Stimulated activated CD4-positive, alpha-beta T cell treated with anti-CD3 and anti-CD28 coated beads, Interleukin-12 subunit alpha, Interleukin-12 subunit beta, amount 100 ng/mL, for 24 hours (primary cell): Measurements from ENCODE around the gene OR10C1.
"Not testable (repeated sequence)": the region's sequence is repeated elsewhere in the genome, so short reads cannot be mapped to it uniquely, and the experiment has no call there.

Experiments
- DNase-seq, 2 experiments: peaks; one replicate each; pipeline ENCODE4 v3.0.0-alpha.2; 2020; ENCODE audit warnings: low read depth in 2 of 2

OR10C1 gene, protein sequence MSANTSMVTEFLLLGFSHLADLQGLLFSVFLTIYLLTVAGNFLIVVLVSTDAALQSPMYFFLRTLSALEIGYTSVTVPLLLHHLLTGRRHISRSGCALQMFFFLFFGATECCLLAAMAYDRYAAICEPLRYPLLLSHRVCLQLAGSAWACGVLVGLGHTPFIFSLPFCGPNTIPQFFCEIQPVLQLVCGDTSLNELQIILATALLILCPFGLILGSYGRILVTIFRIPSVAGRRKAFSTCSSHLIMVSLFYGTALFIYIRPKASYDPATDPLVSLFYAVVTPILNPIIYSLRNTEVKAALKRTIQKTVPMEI

DNA sequence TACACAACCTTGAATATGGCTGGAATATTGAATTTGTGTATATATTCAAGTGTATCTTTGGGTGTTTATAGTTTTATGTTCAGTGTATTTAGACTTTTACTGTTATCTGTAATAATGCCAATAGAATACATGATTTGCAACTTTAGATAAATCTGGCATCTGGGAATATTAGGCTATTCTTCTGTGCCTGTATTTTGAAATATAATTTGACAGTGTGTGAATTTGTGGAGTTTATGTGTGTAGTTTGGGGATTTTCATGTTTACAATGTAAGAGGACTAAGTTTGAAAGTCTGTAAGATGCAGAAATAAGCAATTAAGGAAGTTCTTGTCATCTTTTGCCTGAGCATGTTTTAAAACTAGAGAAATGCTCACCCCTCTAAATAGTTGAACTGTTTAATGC is at the start of gene OR10C1:
Gene OR10C1, plus strand, starts transcription at position 301 of the 400 bp plus-strand sequence. CDS start 710 bp downstream, outside the sequence.
- DNase-seq: no peak

DNA sequence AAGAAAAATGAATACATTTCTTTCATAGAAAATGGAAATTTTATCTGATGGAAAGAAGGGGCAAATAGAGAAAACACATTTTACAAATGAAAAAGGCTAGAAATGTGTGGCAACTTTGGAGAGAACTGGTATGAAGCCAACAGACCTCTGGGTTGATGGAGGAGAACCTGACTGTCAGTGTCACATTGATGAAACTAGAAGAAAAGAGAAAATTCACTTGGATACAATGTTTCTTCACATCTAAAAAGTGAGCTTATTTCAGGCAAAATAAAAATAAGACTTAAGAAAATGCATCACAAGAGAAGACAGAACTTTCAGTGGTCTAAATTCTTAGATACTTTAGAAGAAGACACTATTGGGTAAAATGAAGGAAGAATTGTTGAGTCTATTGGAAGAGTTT is 43.8 kb upstream of the OR10C1 start, which contains the start of gene OR12D2:
Gene OR12D2, plus strand, starts transcription at position 301 of the 400 bp plus-strand sequence. CDS start 1,069 bp downstream, outside the sequence.
- DNase-seq: no peak

DNA sequence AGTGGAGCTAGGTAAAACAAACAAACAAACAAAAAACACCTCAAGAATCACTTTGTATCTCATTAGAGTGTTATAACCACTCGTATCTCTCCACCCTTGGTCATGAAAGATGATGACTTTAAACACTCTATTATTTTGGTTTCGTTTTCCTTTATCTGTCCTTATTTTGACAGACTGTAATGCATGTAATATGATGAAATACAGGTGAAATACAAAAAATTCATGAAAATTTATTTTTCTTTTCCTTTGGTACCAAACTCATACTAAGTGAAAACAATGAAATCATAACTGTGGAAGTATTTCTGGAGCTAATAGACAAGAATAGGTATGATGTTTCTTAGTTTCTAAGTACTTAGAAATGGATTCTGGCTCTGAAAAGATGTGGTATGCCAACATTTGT is 39.6 kb upstream of the OR10C1 start:
- DNase-seq: no peak

DNA sequence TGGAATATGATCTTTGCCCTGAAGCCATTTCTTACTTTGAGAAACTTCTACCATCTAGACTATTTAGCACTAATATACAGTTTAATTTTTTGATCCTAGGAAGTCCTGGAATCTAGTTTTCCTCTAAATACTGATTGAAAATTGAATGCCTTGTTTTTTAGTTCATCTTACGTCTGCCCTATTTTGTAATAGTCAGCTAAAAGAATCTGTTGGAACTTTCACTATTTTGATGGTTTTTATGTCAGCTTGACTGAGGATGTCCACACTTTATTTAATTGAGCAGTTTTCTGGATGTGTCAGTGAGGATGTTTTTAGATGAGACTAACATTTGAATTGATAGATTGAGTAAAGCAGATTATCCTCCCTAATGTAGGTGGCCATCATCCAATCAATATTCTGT is 35.3 kb upstream of the OR10C1 start:
- no peak for DNase-seq

DNA sequence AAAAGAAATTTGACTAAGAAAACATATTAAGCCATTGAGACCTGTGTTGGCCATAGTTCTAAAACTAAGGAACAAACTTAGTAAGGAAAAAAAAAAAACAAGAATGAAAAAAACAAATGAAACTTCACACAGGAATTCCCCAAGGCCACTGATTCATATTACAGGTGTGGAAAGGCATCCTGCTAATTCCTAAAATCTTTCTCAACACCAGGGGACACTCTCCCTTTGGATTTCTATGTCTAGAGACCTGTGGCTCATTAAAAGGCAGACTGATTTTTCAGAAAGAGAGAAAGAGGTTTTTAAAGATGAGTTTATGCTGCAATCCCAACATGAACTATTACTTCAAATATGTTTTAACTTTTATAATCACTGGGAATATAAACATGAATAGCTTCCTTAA is 24.5 kb upstream of the OR10C1 start, which contains the start of gene OR12D1:
Gene OR12D1, plus strand, starts transcription at position 341 of the 400 bp plus-strand sequence.
- DNase-seq: no peak

DNA sequence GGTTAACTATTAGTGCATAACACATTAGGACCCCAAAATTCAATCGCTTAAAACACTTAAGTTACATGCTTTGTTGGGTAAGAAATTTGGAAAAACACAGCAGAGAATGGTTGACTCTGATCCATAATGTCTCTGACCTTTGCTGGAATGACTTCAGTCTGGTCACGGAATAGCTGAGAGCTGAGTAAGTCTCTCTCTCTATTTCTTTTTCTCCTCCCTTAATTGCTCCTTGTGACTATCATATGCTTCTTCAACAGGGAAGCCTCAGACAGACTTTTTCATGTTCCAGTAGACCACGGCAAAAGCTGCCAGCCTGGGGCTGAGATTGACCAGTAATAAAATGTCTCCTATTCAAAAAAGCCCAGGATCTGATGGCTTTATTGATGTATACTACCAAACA is 19.6 kb upstream of the OR10C1 start:
- DNase-seq: no peak

DNA sequence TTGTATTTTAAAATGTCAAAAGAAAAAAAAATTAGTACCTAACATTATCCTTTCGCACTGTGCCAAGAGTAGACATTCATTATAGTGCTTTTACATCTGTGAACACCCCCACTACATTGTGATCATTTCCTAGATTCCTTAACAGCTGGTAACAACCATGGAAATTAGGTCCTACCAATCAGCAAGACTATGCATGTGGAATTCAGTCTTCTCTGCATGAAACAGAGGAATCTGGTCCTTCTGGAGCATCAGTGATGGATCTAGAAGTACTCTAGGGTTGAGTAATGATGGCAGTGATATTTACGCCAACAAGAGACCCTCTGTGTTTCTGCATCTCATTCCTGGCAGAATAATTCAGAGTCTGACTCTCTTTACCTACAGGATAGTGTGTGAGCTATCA is 14.9 kb upstream of the OR10C1 start:
- no peak for DNase-seq

DNA sequence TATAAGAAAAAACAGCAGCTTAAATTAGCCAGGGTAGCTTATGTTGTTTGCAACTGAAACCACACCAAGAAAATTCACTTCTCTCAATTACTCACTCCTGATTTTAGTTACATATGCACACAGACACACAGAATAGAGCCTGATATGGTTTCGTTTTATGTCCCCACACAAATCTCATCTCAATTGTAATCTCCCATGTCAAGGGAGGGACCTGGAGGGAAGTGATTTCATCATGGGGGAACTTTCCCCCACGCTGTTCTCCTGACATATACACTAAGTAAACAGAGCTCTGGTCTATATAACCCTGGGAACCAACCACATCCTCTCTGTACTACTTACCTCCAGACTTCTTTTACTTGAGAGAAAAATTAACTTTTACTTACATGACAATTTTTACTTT is 14.5 kb upstream of the OR10C1 start:
- DNase-seq: no peak

DNA sequence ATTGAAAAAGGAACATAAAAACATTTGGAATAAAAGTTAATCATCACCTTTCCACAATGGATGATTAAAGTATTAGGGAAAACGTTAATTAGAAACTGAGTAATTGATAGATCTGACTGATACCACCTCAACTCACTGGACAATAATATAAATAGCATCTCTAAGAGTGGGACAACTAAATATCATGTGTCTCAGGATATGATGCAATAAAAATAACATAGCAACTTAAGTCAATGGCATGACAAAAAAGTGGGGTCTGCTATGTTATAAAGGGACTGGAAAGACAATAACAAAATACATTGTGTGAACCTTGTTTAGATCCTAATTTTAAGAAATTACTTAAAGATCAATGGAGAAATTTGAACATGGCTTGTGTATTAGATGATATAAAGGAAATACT is 14.0 kb upstream of the OR10C1 start:
- DNase-seq: no peak

DNA sequence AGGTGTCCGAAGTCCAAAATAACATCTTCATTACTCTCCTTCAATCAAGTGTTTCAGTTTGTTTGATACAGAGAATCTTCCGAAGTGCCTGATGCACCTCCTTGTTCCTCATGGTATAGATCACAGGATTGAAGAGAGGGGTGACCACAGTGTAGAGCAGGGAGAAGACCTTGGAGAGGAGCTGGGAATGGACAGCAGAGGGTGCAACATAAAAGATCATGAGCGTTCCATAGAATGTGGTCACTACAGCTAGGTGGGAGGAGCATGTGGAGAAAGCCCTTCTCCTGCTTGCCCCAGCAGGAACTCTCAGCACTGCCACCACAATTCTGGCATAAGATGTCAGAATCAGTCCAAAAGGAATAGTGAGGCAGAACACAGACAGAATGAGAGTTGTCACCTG is 12.5 kb upstream of the OR10C1 start:
- no peak for DNase-seq

DNA sequence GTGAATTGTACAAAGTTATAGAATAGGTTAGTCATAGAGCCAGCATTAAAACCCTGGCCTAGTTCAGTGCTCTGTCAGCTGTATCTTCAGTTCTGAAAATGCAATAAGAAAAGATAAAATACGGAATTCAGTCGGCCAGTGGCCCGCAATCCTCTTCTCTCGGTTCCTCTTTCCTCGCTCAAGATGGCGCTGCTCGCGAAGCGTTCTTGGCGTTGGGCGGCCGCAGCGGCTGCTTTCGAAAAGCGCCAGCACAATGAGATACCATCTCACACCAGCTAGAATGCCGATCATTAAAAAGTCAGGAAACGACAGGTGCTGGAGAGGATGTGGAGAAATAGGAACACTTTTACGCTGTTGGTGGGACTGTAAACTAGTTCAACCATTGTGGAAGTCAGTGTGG is 2.4 kb upstream of the OR10C1 start:
- not testable (repeated sequence) for DNase-seq

DNA sequence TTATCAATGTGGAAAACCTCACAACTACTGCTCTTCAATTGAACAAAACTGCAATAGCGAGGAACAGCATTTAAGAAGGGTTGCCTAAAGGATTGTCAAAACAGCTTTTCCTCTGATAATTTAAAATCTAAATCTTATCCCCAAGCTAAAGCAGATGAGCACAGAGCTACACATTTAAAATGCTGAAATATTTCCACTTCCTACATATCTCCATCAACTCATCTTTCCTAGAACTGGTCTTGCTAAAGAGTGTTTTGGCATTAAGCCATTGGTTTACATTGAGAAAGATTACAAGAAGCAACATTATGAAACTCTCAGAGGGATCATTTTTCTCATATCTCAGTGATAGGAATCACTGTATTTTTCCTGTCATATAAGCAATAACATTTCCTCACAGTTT is 3.6 kb downstream of the OR10C1 start:
- DNase-seq: no peak

DNA sequence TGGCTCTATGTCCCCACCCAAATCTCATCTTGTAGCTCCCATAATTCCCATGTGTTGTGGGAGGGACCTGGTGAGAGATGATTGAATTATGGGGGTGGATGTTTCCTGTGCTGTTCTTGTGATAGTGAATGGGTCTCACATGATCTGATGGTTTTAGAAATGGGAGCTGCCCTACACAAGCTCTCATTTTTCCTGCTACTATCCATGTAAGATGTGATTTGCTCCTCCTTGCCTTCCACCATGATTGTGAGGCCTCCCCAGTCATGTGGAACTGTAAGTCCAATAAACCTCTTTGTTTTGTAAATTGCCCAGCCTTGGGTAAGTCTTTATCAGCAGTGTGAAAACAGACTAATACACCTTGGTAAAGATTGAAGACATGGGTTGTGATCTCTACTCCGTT is 4.9 kb downstream of the OR10C1 start:
- DNase-seq: not testable (repeated sequence)

DNA sequence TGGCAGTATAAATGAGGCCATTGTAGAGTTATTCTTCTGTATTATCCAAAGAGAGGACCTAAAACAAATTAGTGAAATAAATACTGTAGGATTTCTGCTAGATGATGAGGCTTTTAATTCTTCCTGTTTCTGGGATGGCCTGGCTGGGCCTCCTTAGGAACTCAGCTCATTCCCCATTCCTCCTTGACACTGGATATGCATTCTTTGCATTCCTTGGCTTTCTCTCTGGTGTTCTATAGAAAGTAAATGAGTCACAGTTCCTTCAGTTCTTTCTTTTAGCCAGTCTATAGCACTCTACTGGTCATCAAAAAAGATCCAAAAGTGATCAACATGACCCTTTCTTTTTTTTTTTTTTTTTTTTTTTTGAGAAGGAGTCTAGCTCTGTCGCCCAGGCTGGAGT is 8.6 kb downstream of the OR10C1 start:
- DNase-seq: no peak

DNA sequence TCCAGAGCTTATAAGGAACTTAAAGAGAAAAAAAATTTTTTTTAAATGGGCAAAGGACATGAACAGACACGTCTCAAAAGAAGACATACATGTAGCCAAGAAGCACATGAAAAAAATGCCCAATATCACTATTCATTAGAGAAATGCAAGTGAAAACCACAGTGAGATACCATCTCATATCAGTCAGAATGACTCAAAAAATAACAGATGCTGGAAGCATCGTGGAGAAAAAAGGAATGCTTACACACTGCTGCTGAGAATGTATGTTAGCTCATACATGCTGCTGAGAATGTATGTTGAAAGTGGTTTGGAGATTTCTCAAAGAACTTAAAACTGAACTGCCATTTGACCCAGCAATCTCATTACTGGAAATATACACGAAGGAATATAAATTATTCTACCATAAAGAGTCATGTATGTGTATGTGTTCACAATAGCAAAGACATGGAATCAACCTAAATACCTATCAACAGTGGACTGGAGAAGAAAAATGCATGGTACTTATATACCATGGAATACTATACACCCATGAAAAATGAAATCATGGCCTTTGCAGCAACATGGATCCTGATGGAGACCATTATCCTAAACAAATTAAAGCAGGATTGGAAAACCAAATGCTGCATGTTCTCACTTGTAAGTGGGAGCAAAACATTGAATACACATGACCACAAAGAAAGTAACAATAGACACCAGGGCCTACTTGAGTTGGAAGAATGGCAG is 12.5 kb downstream of the OR10C1 start:
- no peak for DNase-seq

DNA sequence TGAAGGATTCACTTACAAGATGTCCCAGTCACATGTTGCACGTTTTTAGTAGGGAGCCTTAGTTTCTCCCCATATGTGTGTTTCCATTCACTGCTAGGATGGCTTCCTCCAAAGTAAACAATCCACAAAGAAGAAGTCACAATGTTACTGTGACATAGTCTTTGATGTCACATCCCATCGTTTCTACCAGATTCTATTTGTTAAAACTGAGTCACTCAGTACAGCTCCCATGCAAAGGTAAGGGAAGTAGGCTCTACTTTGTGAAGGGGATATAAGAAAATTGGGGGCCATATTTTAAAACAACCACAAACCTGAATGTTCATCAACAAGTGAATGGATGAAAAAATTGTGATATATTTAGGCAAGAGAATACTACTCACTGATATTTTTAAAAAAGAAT is 17.9 kb downstream of the OR10C1 start, which contains the start of the genes OR11A1 and OR2H1:
Gene OR11A1, minus strand, starts transcription at position 101 of the 400 bp plus-strand sequence. CDS start 29,430 bp downstream, outside the sequence.
Gene OR2H1, plus strand, starts transcription at position 185 of the 400 bp plus-strand sequence. CDS start 4,615 bp downstream, outside the sequence.
- no peak for DNase-seq

DNA sequence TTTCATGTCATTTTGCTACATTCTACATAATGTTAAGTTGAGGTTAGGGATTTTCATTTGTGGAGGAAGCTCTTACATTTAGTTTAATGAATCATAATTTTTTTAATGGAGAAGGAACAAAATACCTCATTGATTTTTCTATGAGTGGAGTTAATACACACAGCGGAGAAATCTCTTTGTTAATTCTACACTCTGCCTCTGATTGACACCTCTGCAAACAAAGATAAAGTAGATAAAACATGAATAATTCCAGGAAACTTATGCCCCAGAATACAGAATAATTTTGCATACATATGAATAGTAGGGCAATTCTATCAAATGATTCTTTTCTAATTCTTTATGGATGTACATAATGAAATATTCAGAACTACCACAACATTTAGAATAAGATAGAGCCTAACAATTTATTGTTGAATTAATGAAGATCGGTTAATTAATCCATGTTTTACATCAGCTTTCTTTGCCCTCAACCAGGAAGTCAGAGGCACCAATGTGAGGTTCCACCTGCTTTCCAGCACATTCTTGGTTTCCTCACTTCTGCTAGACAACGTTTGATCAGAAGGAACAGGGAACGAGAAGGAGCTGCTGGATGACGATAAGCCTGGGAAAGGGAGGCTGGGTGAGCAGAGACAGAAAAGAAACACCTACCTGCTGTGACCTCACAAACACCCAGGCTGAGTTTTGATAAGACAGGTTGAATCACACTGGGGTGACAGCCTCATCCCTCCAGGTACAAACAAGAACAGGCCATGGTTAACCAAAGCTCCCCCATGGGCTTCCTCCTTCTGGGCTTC is 22.1 kb downstream of the OR10C1 start:
- no peak for DNase-seq

DNA sequence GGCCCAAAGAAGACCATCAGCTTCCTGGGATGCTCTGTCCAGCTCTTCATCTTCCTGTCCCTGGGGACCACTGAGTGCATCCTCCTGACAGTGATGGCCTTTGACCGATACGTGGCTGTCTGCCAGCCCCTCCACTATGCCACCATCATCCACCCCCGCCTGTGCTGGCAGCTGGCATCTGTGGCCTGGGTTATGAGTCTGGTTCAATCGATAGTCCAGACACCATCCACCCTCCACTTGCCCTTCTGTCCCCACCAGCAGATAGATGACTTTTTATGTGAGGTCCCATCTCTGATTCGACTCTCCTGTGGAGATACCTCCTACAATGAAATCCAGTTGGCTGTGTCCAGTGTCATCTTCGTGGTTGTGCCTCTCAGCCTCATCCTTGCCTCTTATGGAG is 22.9 kb downstream of the OR10C1 start:
- DNase-seq: no peak

DNA sequence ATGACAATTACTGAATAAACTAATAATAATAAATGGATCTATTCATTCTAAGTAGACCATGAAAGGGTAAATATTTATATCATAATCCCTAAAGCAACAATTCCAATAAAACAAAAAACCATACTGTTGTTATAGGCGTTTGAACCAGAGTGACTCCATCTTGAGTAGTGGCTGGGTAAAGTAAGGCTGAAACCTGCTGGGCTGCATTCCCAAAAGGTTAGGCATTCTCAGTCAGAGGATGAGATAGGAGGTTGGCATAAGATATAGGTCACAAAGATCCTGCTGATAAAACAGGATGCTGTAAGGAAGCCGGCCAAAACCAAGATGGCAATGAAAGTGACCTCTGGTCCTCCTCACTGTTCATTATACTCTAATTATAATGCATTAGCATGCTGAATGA is 26.2 kb downstream of the OR10C1 start:
- no peak for DNase-seq

DNA sequence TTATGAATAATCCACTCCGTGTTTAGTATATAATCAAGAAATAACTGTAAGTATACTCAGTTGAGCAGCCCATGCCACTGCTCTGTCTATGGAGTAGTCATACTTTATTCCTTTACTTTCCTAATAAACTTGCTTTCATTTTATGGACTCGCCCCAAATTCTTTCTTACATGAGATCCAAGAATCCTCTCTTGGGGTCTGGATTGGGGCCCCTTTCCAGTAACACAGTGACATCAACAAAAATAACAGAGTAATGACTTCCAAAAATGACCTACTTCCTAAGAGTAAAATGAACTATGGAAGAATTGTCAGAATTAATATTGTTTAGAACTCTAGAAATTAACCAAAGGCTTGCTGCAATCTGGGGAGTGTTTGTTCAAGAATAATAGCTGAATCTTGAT is 26.7 kb downstream of the OR10C1 start:
- DNase-seq: no peak

DNA sequence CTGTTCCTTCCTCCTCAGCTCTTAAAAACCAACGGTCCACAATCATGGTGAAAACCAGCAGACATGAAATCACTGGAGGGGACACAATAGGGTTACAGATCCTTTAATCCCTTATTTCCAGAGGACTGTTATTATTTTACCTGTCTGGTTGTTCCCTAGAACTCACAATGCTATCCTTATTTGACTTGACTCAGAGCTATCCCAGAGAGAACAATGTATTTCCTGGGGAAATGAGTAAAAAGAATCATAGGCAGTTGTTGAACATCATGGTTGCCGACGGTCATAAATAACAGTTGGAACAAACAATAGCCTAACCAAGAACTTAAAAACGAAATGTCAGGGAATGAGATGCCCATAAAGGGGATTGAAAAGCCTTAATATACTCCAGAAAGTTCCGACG is 27.1 kb downstream of the OR10C1 start:
- no peak for DNase-seq

DNA sequence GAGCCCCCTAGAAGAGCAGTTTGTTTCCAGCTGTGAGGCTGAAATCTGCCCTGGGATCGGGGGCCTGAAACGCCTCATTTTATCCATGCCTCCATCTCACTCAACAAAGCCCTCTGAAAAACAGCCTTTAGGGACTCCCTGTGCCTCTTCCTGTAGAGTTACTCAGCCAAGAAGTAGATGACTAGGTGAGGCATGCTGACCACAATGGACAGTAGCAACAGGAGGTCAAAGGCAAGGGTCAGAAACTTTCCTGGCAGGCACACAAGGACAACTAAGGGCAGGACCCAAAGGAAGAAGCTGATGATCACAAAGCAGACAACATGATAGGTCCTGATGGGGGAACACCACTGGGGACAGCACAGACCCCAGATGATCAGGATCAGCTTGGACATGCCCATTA is 35.9 kb downstream of the OR10C1 start:
- no peak for DNase-seq
